ENCODE data around the gene KCNMA1.

DNA sequence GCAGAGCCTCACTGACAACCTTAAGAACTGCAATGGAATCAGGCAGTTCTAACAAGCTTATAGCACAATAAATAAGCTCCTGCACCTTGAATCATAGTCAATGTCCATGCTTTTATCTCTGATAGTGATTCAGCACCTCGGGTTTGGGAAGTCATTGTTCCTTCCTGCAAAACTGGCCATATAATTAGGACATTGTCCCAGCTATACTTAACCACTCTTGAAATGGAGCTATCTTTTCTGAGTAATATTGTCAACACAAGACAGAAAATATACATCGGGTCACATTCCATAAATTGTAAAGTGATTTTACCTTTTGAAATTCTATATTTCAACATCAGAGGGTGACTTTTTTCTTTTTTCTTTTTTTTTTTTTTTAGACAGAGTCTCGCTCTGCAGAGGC, 682.8 kb downstream of the KCNMA1 start:
- TF ChIP-seq, protein P1, sequence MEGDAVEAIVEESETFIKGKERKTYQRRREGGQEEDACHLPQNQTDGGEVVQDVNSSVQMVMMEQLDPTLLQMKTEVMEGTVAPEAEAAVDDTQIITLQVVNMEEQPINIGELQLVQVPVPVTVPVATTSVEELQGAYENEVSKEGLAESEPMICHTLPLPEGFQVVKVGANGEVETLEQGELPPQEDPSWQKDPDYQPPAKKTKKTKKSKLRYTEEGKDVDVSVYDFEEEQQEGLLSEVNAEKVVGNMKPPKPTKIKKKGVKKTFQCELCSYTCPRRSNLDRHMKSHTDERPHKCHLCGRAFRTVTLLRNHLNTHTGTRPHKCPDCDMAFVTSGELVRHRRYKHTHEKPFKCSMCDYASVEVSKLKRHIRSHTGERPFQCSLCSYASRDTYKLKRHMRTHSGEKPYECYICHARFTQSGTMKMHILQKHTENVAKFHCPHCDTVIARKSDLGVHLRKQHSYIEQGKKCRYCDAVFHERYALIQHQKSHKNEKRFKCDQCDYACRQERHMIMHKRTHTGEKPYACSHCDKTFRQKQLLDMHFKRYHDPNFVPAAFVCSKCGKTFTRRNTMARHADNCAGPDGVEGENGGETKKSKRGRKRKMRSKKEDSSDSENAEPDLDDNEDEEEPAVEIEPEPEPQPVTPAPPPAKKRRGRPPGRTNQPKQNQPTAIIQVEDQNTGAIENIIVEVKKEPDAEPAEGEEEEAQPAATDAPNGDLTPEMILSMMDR (IDR thresholded peaks at IDR 0.05): no peak
- TF ChIP-seq POLR2A (IDR thresholded peaks at IDR 0.05) (no peak), POLR2AphosphoS5 (IDR thresholded peaks at IDR 0.05) (no peak)
